ENCODE measurements around the gene OR10G4.
"Not testable (repeated sequence)": the region's sequence is repeated elsewhere in the genome, so short reads cannot be mapped to it uniquely, and the experiment has no call there.

Gene OR10G4

GRCh38 chr11:124012697-124013096, at the start of gene OR10G4:
OR10G4 (plus strand) TSS chr11:124012997; CDS start chr11:124015575, 2,578 bp downstream.
- H3K4me3 ChIP-seq (ENCODE audit: low read depth, low read length): no peak within 1 kb of the TSS
- TF ChIP-seq CTCF (IDR thresholded peaks at IDR 0.05; ENCODE audit: control insufficient read depth, extremely low read depth, insufficient read depth): no peak
- DNase-seq (ENCODE audit: low read depth): no peak

GRCh38 chr11:123973816-123974215, 39.0 kb upstream of the OR10G4 start:
- H3K4me3 ChIP-seq (ENCODE audit: low read depth, low read length): no peak overlapping the region
- DNase-seq (ENCODE audit: low read depth): no peak
- TF ChIP-seq CTCF (IDR thresholded peaks at IDR 0.05; ENCODE audit: control insufficient read depth, extremely low read depth, insufficient read depth): no peak

- no peak overlapping the region for H3K4me3 ChIP-seq (ENCODE audit: low read depth, low read length)
- TF ChIP-seq CTCF (IDR thresholded peaks at IDR 0.05; ENCODE audit: control insufficient read depth, extremely low read depth, insufficient read depth): no peak
- DNase-seq (ENCODE audit: low read depth): no peak
These were observed 35.8 kb upstream of the OR10G4 start for GRCh38 chr11:123976770-123977560.

- no peak for TF ChIP-seq CTCF (IDR thresholded peaks at IDR 0.05; ENCODE audit: control insufficient read depth, extremely low read depth, insufficient read depth)
- no peak within 1 kb of the TSS for H3K4me3 ChIP-seq (ENCODE audit: low read depth, low read length)
- DNase-seq (ENCODE audit: low read depth): no peak
These were observed 35.0 kb upstream of the OR10G4 start, which contains the start of gene OR10S1 for GRCh38 chr11:123977731-123978347. OR10S1 (minus strand) TSS chr11:123977781; CDS start chr11:123977664, 117 bp downstream.

- no peak for DNase-seq (ENCODE audit: low read depth)
- no peak for TF ChIP-seq CTCF (IDR thresholded peaks at IDR 0.05; ENCODE audit: control insufficient read depth, extremely low read depth, insufficient read depth)
- no peak overlapping the region for H3K4me3 ChIP-seq (ENCODE audit: low read depth, low read length)
These were observed 33.5 kb upstream of the OR10G4 start for GRCh38 chr11:123979311-123979710.

GRCh38 chr11:123995119-123995518, 17.7 kb upstream of the OR10G4 start, which contains the start of gene OR10G6:
OR10G6 (minus strand) TSS chr11:123995161; CDS start chr11:123995161, 0 bp downstream.
- no peak within 1 kb of the TSS for H3K4me3 ChIP-seq (ENCODE audit: low read depth, low read length)
- no peak for TF ChIP-seq CTCF (IDR thresholded peaks at IDR 0.05; ENCODE audit: control insufficient read depth, extremely low read depth, insufficient read depth)
- no peak for DNase-seq (ENCODE audit: low read depth)

- not testable (repeated sequence) for H3K4me3 ChIP-seq (ENCODE audit: low read depth, low read length); DNase-seq (ENCODE audit: low read depth)
These were observed 3.0 kb downstream of the OR10G4 start for GRCh38 chr11:124015837-124016236.
